A549 (cell line): Measurements from ENCODE around the gene FAM151A.

Experiments
- BHLHE40 ChIP-seq: IDR thresholded peaks from 2 replicates; pipeline ENCODE4 v1.6.1; 2012; ENCODE audit warnings: low read depth, low read length, inconsistent platforms
- CEBPB ChIP-seq, 2 experiments: fragments of >200 bp in 1 of 2; sonication (Bioruptor Twin) in 1 of 2; formaldehyde crosslinking in 1 of 2; IDR thresholded peaks; 2 replicates each; pipeline ENCODE4 v1.6.1; 2012 to 2016
- HDAC2 ChIP-seq: fragments of 200-600 bp; sonication (generic); IDR thresholded peaks from 2 replicates; pipeline ENCODE4 v1.6.1; 2016
- PHF8 ChIP-seq: fragments of 200-600 bp; sonication (generic); IDR thresholded peaks from 2 replicates; pipeline ENCODE4 v1.6.1; 2016; ENCODE audit warnings: low read depth, mild to moderate bottlenecking, antibody characterized with exemption, moderate library complexity, borderline replicate concordance
- POLR2A ChIP-seq: IDR thresholded peaks from 2 replicates; pipeline ENCODE4 v1.6.1; 2012; ENCODE audit warnings: mild to moderate bottlenecking, low read length
- RAD21 ChIP-seq, 2 experiments: fragments of >200 bp in 1 of 2; sonication (Bioruptor Twin) in 1 of 2; formaldehyde crosslinking in 1 of 2; IDR thresholded peaks in 1 of 2; conservative IDR thresholded peaks in 1 of 2; 2 replicates in 1 of 2; 3 replicates in 1 of 2; pipeline ENCODE4 v1.6.1; 2012 to 2018; ENCODE audit warnings: inconsistent platforms in 1 of 2
- ZFP36 ChIP-seq: fragments of 450-650 bp; IDR thresholded peaks from 2 replicates; pipeline ENCODE4 v1.6.1; 2014; ENCODE audit warnings: borderline replicate concordance; ENCODE audit not compliant: partially characterized antibody
- TF ChIP-seq, protein P1 (sequence below): fragments of >200 bp; sonication (Bioruptor Twin); formaldehyde crosslinking; IDR thresholded peaks from 3 replicates; pipeline ENCODE4 v1.5.1; 2016

DNA sequence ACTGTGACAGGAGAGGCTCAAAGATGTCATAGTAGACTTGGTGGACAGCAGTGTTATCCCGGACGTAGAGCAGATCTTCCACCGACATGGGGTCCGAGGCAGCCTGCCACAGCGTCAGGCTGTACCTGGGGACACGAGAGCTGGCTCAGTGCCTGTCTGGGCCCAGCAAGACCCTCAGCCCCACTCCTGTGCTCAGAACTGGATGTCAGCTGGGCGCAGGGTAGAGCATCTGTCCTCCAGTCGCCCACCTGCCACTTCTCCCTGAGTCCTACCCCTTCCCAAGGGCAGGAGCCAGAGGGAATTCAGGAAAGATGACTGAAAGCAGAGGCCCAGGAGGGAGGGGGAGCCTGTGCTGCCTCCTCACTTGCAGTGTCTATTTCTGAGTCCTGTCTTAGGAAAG, 11.7 kb downstream of the FAM151A start:
- TF ChIP-seq HDAC2 (no peak), BHLHE40 (no peak), CEBPB (IDR thresholded peaks at IDR 0.05) (no peak), RAD21 (conservative IDR thresholded peaks at IDR 0.05 in 1 of 2, IDR thresholded peaks at IDR 0.05 in 1 of 2) (no peak), POLR2A (no peak), PHF8 (no peak), ZFP36 (no peak)
- TF ChIP-seq, protein P1, sequence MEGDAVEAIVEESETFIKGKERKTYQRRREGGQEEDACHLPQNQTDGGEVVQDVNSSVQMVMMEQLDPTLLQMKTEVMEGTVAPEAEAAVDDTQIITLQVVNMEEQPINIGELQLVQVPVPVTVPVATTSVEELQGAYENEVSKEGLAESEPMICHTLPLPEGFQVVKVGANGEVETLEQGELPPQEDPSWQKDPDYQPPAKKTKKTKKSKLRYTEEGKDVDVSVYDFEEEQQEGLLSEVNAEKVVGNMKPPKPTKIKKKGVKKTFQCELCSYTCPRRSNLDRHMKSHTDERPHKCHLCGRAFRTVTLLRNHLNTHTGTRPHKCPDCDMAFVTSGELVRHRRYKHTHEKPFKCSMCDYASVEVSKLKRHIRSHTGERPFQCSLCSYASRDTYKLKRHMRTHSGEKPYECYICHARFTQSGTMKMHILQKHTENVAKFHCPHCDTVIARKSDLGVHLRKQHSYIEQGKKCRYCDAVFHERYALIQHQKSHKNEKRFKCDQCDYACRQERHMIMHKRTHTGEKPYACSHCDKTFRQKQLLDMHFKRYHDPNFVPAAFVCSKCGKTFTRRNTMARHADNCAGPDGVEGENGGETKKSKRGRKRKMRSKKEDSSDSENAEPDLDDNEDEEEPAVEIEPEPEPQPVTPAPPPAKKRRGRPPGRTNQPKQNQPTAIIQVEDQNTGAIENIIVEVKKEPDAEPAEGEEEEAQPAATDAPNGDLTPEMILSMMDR = no peak
